ENCODE measurements around the gene GALNT10. TPM values are rescaled to one million over a fixed set of nuclear protein-coding genes. Genes with fewer than 3 reads are reported as not detected.
A peak's percentile ranks its signal among the peaks of the same experiment; 100 is the strongest.

The GALNT10 gene
- total RNA-seq, 1 donor from 2014 or later: 178 TPM

DNA sequence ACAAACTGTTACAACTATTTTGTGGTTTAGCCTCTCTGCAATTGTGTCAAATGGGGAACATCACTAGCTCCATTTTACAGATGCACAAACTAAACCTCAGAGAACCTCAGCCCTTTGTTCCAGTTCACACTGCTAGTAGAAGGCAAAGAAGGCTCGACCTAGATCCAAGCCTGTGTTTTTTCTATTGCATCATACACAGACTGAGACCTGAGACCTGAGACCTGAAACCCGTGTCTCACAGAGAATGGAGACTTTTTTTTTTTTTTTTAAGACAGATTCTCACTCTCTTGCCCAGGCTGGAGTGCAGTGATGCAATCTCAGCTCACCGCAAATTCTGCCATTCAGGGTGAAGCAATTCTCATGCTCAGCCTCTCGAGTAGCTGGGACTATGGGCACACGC, 120.8 kb downstream of the GALNT10 start:
- Mint-ChIP-seq H3K27ac (ENCODE audit: unreplicated experiment) (peak overlapping the region; percentile 84), H3K4me1 (ENCODE audit: unreplicated experiment) (peaks cover 44% of the 10 kb centered on the region), H3K27me3 (ENCODE audit: unreplicated experiment) (no peaks in the 10 kb centered on the region), H3K36me3 (ENCODE audit: unreplicated experiment) (peaks cover 15% of the 10 kb centered on the region), H3K9me3 (ENCODE audit: unreplicated experiment) (peaks cover 6% of the 10 kb centered on the region), H3K4me3 (ENCODE audit: unreplicated experiment) (no peak overlapping the region)
- DNase-seq (ENCODE audit: extremely low spot score, unreplicated experiment): no peak
- TF ChIP-seq, protein P1, sequence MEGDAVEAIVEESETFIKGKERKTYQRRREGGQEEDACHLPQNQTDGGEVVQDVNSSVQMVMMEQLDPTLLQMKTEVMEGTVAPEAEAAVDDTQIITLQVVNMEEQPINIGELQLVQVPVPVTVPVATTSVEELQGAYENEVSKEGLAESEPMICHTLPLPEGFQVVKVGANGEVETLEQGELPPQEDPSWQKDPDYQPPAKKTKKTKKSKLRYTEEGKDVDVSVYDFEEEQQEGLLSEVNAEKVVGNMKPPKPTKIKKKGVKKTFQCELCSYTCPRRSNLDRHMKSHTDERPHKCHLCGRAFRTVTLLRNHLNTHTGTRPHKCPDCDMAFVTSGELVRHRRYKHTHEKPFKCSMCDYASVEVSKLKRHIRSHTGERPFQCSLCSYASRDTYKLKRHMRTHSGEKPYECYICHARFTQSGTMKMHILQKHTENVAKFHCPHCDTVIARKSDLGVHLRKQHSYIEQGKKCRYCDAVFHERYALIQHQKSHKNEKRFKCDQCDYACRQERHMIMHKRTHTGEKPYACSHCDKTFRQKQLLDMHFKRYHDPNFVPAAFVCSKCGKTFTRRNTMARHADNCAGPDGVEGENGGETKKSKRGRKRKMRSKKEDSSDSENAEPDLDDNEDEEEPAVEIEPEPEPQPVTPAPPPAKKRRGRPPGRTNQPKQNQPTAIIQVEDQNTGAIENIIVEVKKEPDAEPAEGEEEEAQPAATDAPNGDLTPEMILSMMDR (IDR thresholded peaks at IDR 0.05): no peak

DNA sequence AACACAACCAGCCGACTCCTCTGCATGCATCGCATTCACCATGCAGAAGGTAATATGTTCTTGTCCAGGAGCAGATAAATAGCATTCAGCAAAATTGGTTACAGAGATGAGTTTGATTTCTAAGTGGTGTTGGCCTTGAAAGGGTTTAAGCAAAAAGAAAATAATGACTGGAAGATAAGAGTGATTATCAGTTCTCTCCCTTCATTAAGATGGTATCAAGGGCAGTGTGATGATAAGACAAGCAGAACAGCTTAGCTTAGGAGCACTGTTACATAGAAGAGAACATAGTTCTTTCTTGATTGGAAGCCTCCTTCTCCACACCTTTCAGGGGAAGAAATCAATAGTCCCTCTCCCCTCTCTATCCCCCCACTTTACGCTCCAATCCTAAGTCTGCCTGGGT, 121.5 kb downstream of the GALNT10 start:
- Mint-ChIP-seq H3K9me3 (ENCODE audit: unreplicated experiment) (no peaks in the 10 kb centered on the region), H3K27me3 (ENCODE audit: unreplicated experiment) (no peaks in the 10 kb centered on the region), H3K4me3 (ENCODE audit: unreplicated experiment) (no peak overlapping the region), H3K36me3 (ENCODE audit: unreplicated experiment) (peaks cover 10% of the 10 kb centered on the region), H3K4me1 (ENCODE audit: unreplicated experiment) (peaks cover 43% of the 10 kb centered on the region), H3K27ac (ENCODE audit: unreplicated experiment) (peak overlapping the region; percentile 84)
- TF ChIP-seq, protein P1 (IDR thresholded peaks at IDR 0.05): no peak
- DNase-seq (ENCODE audit: extremely low spot score, unreplicated experiment): no peak

DNA sequence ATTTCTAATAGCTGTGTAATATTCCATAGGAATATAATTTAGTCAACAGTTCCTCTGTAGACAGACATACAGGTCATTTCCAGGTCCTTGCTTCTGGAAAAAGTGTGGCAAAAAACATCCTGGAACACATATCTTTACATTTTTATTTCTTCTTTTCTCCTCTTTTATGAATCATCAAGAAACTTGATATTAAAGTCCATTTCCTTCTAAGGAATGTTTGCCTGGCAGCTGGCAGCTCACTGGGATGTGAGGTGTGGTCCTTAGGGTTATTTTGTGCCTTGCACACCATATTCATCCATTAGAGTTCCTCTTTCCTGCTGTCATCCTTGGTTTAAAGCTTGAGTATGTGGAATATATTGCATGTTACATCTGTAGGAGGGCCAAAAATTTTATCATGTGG, 122.0 kb downstream of the GALNT10 start:
- Mint-ChIP-seq H3K4me3 (ENCODE audit: unreplicated experiment) (no peak overlapping the region), H3K36me3 (ENCODE audit: unreplicated experiment) (peaks cover 11% of the 10 kb centered on the region), H3K27ac (ENCODE audit: unreplicated experiment) (peak overlapping the region; percentile 84), H3K9me3 (ENCODE audit: unreplicated experiment) (no peaks in the 10 kb centered on the region), H3K27me3 (ENCODE audit: unreplicated experiment) (no peaks in the 10 kb centered on the region), H3K4me1 (ENCODE audit: unreplicated experiment) (peaks cover 43% of the 10 kb centered on the region)
- no peak for DNase-seq (ENCODE audit: extremely low spot score, unreplicated experiment)
- TF ChIP-seq, protein P1 (IDR thresholded peaks at IDR 0.05): no peak

DNA sequence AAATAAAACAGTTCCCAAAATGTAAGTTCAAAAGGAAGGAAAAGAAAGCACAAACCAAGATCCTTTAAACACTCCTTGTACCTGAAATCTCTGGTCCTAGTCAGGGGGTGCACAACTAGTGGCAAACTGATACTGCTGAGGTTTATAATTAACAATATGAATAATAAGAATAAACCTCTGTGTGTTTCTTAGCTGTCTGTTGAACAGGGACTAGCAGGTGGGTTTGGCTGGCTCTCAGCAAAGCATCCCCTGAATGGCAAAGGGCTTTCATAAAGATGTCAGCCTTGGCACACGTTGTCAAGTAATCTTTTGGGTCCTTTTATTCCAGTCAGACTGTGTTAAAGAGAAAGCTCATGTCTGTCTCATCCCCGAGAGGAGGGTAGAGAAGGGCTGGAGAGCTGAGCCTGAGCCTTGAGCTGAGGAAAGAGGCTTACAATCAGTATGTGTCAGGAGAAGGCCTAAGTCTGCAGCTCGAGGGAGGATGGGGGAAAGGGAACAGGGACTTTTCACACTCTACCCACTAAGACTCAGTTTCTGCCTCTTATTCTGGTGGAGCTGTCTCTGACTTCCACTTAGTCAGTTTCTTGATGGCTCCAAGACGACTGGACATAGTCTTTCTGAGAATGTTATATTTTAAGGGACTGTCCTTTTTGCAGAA, 123.0 kb downstream of the GALNT10 start:
- H3K4me3 Mint-ChIP-seq (ENCODE audit: unreplicated experiment): no peak overlapping the region
- peak overlapping the region; percentile 84 for H3K27ac Mint-ChIP-seq (ENCODE audit: unreplicated experiment)
- peaks cover 43% of the 10 kb centered on the region for H3K4me1 Mint-ChIP-seq (ENCODE audit: unreplicated experiment)
- H3K36me3 Mint-ChIP-seq (ENCODE audit: unreplicated experiment): peaks cover 16% of the 10 kb centered on the region
- no peaks in the 10 kb centered on the region for H3K9me3 Mint-ChIP-seq (ENCODE audit: unreplicated experiment)
- DNase-seq (ENCODE audit: extremely low spot score, unreplicated experiment): peak; percentile 17
- H3K27me3 Mint-ChIP-seq (ENCODE audit: unreplicated experiment): no peaks in the 10 kb centered on the region
- TF ChIP-seq, protein P1 (IDR thresholded peaks at IDR 0.05): no peak

DNA sequence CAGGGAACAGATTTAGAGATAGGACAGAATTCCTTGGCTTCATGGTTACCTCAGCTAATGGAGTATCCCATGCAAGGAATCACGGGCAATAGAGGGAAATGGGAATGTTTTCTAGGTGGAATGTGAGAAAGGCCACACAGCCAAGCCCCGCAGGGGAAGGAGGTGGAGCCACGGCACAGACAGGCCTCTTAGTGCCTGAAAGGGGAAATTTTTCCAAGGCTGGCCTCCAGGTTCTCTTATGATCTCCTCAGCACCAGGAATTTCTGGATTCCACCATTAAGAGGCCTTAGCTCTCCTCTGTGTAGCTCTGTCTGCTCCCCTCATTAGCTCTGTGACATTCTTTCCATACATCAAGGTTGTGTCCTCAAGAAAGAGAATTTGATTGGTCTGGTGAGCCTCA, 124.7 kb downstream of the GALNT10 start:
- Mint-ChIP-seq H3K27me3 (ENCODE audit: unreplicated experiment) (no peaks in the 10 kb centered on the region), H3K4me1 (ENCODE audit: unreplicated experiment) (peaks cover 42% of the 10 kb centered on the region)

More for the DNA sequence above, 124.7 kb downstream of the GALNT10 start:
- DNase-seq (ENCODE audit: extremely low spot score, unreplicated experiment): peak; percentile 25
- H3K36me3 Mint-ChIP-seq (ENCODE audit: unreplicated experiment): peaks cover 19% of the 10 kb centered on the region
- no peak overlapping the region for H3K4me3 Mint-ChIP-seq (ENCODE audit: unreplicated experiment)
- H3K27ac Mint-ChIP-seq (ENCODE audit: unreplicated experiment): peak overlapping the region; percentile 2
- H3K9me3 Mint-ChIP-seq (ENCODE audit: unreplicated experiment): no peaks in the 10 kb centered on the region
- TF ChIP-seq, protein P1 (IDR thresholded peaks at IDR 0.05): no peak
